SJSA1 (cell line): ENCODE data around the gene ZP2. TPM values are rescaled to one million over a fixed set of nuclear protein-coding genes. Genes with fewer than 3 reads are reported as not detected.
"Not testable (repeated sequence)": the region's sequence is repeated elsewhere in the genome, so short reads cannot be mapped to it uniquely, and the experiment has no call there.

Experiments used
- DNase-seq, 2 experiments: peaks; one replicate each; pipeline ENCODE4 v3.0.0-alpha.2; 2015 to 2020; ENCODE audit warnings: low spot score in 2 of 2, low read depth in 1 of 2
- H3K27ac ChIP-seq: fragments of 250-450 bp; sonication (Bioruptor Pico); 2 replicates; pipeline ENCODE4 v1.5.1; 2020; ENCODE audit warnings: mild to moderate bottlenecking, moderate library complexity
- H3K27me3 ChIP-seq: fragments of 250-450 bp; sonication (Bioruptor Pico); replicated peaks from 2 replicates; pipeline ENCODE4 v1.5.1; 2020; ENCODE audit warnings: mild to moderate bottlenecking, moderate library complexity
- H3K36me3 ChIP-seq: fragments of 250-450 bp; sonication (Bioruptor Pico); 2 replicates; pipeline ENCODE4 v1.5.1; 2020; ENCODE audit warnings: mild to moderate bottlenecking
- H3K4me1 ChIP-seq: fragments of 250-450 bp; sonication (Bioruptor Pico); replicated peaks from 2 replicates; pipeline ENCODE4 v1.6.1; 2021; ENCODE audit warnings: mild to moderate bottlenecking
- H3K4me3 ChIP-seq: fragments of 250-450 bp; sonication (Bioruptor Pico); 2 replicates; pipeline ENCODE4 v1.5.1; 2020; ENCODE audit warnings: mild to moderate bottlenecking
- H3K9me3 ChIP-seq: fragments of 250-450 bp; sonication (Bioruptor Pico); replicated peaks from 2 replicates; pipeline ENCODE4 v1.5.1; 2020; ENCODE audit warnings: mild to moderate bottlenecking
- total RNA-seq: library from RNA; depleted of rRNA; stranded (reverse); fragments of >200 nt; shearing (Covaris generic); gene quantifications from 2 replicates; pipeline ENCODE4 v1.2.3, GENCODE V29; 2014; rRNA removed

Gene ZP2
- total RNA-seq = not detected in 2 replicates

- no peak within 1 kb of the TSS for H3K4me3 ChIP-seq
- no peaks in the 10 kb centered on the region for H3K36me3 ChIP-seq
- H3K9me3 ChIP-seq = no peaks in the 10 kb centered on the region
- H3K27ac ChIP-seq = no peak within 1 kb of the TSS
- H3K27me3 ChIP-seq = 0 out of 2 replicates have a peak, but pooled peaks cover 4% of the 10 kb centered on the region
- H3K4me1 ChIP-seq = no peaks in the 10 kb centered on the region
- no peak for DNase-seq
Measured at GRCh38 chr16:21211486-21211885, at the start of gene ZP2. Gene ZP2, minus strand, starts transcription at chr16:21211574. Its CDS starts 27 bp downstream, at chr16:21211547.

- peaks cover 5% of the 10 kb centered on the region; the same call in 1 of the 2 replicates for H3K27me3 ChIP-seq
- H3K4me1 ChIP-seq = no peaks in the 10 kb centered on the region
- H3K4me3 ChIP-seq = no peak overlapping the region
- no peak overlapping the region for H3K27ac ChIP-seq
- no peaks in the 10 kb centered on the region for H3K9me3 ChIP-seq
- no peaks in the 10 kb centered on the region for H3K36me3 ChIP-seq
- DNase-seq = no peak
Measured at GRCh38 chr16:21257284-21257683, 45.9 kb upstream of the ZP2 start.

GRCh38 chr16:21256636-21257035 is 45.3 kb upstream of the ZP2 start:
- Histone ChIP-seq H3K36me3 (no peaks in the 10 kb centered on the region), H3K4me3 (no peak overlapping the region), H3K9me3 (no peaks in the 10 kb centered on the region), H3K4me1 (no peaks in the 10 kb centered on the region), H3K27me3 (peaks cover 5% of the 10 kb centered on the region; the same call in 1 of the 2 replicates), H3K27ac (no peak overlapping the region)
- no peak for DNase-seq

- Histone ChIP-seq H3K4me1 (no peaks in the 10 kb centered on the region), H3K27me3 (peaks cover 10% of the 10 kb centered on the region; the same call in 1 of the 2 replicates), H3K9me3 (no peaks in the 10 kb centered on the region), H3K4me3 (no peak overlapping the region), H3K27ac (no peak overlapping the region), H3K36me3 (no peaks in the 10 kb centered on the region)
- no peak for DNase-seq
Measured at GRCh38 chr16:21253470-21253869, 42.1 kb upstream of the ZP2 start.

- H3K27ac ChIP-seq = no peak overlapping the region
- no peaks in the 10 kb centered on the region for H3K4me1 ChIP-seq
- H3K27me3 ChIP-seq = peaks cover 11% of the 10 kb centered on the region; the same call in 1 of the 2 replicates
- DNase-seq = no peak
- H3K4me3 ChIP-seq = no peak overlapping the region
- no peaks in the 10 kb centered on the region for H3K9me3 ChIP-seq
- no peaks in the 10 kb centered on the region for H3K36me3 ChIP-seq
Measured at GRCh38 chr16:21250072-21250923, 38.9 kb upstream of the ZP2 start.

- not testable (repeated sequence) for DNase-seq, H3K4me3 ChIP-seq, H3K27ac ChIP-seq, H3K4me1 ChIP-seq, H3K36me3 ChIP-seq, H3K9me3 ChIP-seq
- peaks cover 11% of the 10 kb centered on the region; the same call in 1 of the 2 replicates for H3K27me3 ChIP-seq
Measured at GRCh38 chr16:21248179-21248578, 36.8 kb upstream of the ZP2 start.

- H3K36me3 ChIP-seq = no peaks in the 10 kb centered on the region
- no peaks in the 10 kb centered on the region for H3K9me3 ChIP-seq
- H3K27ac ChIP-seq = no peak overlapping the region
- no peak overlapping the region for H3K4me3 ChIP-seq
- peaks cover 16% of the 10 kb centered on the region for H3K27me3 ChIP-seq
- DNase-seq = no peak
- no peaks in the 10 kb centered on the region for H3K4me1 ChIP-seq
Measured at GRCh38 chr16:21244518-21245215, 33.3 kb upstream of the ZP2 start.

- H3K4me3 ChIP-seq = no peak overlapping the region
- H3K27me3 ChIP-seq = peaks cover 18% of the 10 kb centered on the region
- H3K4me1 ChIP-seq = no peaks in the 10 kb centered on the region
- H3K36me3 ChIP-seq = no peaks in the 10 kb centered on the region
- DNase-seq = no peak
- no peaks in the 10 kb centered on the region for H3K9me3 ChIP-seq
- no peak overlapping the region for H3K27ac ChIP-seq
Measured at GRCh38 chr16:21242756-21243155, 31.4 kb upstream of the ZP2 start.

GRCh38 chr16:21239646-21240045 is 28.3 kb upstream of the ZP2 start:
- H3K27me3 ChIP-seq = peaks cover 12% of the 10 kb centered on the region
- H3K4me3 ChIP-seq = no peak overlapping the region

GRCh38 chr16:21236831-21237230 is 25.5 kb upstream of the ZP2 start:
- Histone ChIP-seq H3K36me3 (no peaks in the 10 kb centered on the region), H3K27me3 (peaks cover 13% of the 10 kb centered on the region), H3K4me3 (no peak overlapping the region), H3K9me3 (no peaks in the 10 kb centered on the region), H3K4me1 (no peaks in the 10 kb centered on the region), H3K27ac (no peak overlapping the region)
- no peak for DNase-seq

More at GRCh38 chr16:21239646-21240045, 28.3 kb upstream of the ZP2 start:
- H3K27ac ChIP-seq = no peak overlapping the region
- no peak for DNase-seq
- H3K9me3 ChIP-seq = no peaks in the 10 kb centered on the region
- H3K36me3 ChIP-seq = no peaks in the 10 kb centered on the region
- H3K4me1 ChIP-seq = no peaks in the 10 kb centered on the region

GRCh38 chr16:21235199-21235585 is 23.8 kb upstream of the ZP2 start:
- no peaks in the 10 kb centered on the region for H3K4me1 ChIP-seq
- H3K27me3 ChIP-seq = peaks cover 20% of the 10 kb centered on the region
- no peaks in the 10 kb centered on the region for H3K36me3 ChIP-seq
- no peaks in the 10 kb centered on the region for H3K9me3 ChIP-seq
- no peak for DNase-seq
- no peak overlapping the region for H3K27ac ChIP-seq
- no peak overlapping the region for H3K4me3 ChIP-seq

GRCh38 chr16:21233521-21234150 is 22.3 kb upstream of the ZP2 start, which contains the start of gene ANKS4B:
Gene ANKS4B, plus strand, starts transcription at chr16:21233699. Its CDS starts 39 bp downstream, at chr16:21233738.
- Histone ChIP-seq H3K36me3 (no peaks in the 10 kb centered on the region), H3K27me3 (peaks cover 18% of the 10 kb centered on the region), H3K4me3 (no peak within 1 kb of the TSS), H3K4me1 (no peaks in the 10 kb centered on the region), H3K9me3 (no peaks in the 10 kb centered on the region), H3K27ac (no peak within 1 kb of the TSS)
- no peak for DNase-seq

GRCh38 chr16:21233045-21233520 is 21.7 kb upstream of the ZP2 start:
- Histone ChIP-seq H3K4me1 (no peaks in the 10 kb centered on the region), H3K4me3 (no peak overlapping the region), H3K27ac (no peak overlapping the region), H3K27me3 (peaks cover 16% of the 10 kb centered on the region), H3K9me3 (no peaks in the 10 kb centered on the region), H3K36me3 (no peaks in the 10 kb centered on the region)
- DNase-seq = no peak
